Stomach (tissue), 19 donors: ENCODE measurements around the gene PIP4K2C. TPM values are rescaled to one million over a fixed set of nuclear protein-coding genes. Genes with fewer than 3 reads are reported as not detected.

ENCODE experiments used
- DNase-seq, 2 donors: peaks; one replicate each; pipeline versions ENCODE4 v3.0.0 to v3.0.0-alpha.2; 2013 to 2019
- H3K27ac ChIP-seq, 5 donors: fragments of 200-600 bp in 4 of 5; sonication (generic) in 4 of 5; one replicate each; pipeline ENCODE4 v1.5.1; 2013 to 2019; ENCODE audit warnings: mild to moderate bottlenecking in 1 of 5, moderate library complexity in 1 of 5
- H3K27me3 ChIP-seq, 3 donors: fragments of 200-600 bp; sonication (generic); one replicate each; pipeline ENCODE4 v1.5.1; 2017 to 2019; ENCODE audit warnings: mixed run types in 1 of 3
- H3K36me3 ChIP-seq, 4 donors: fragments of 200-600 bp; sonication (generic); 1 replicate in 3 of 4; 2 replicates in 1 of 4; pipeline ENCODE4 v1.5.1; 2016 to 2019
- H3K4me1 ChIP-seq, 4 donors: fragments of 200-600 bp; sonication (generic); one replicate each; pipeline ENCODE4 v1.5.1; 2016 to 2019
- H3K4me3 ChIP-seq, 4 donors: fragments of 200-600 bp; sonication (generic) in 3 of 4; one replicate each; pipeline ENCODE4 v1.5.1; 2016 to 2019; ENCODE audit warnings: mild to moderate bottlenecking in 1 of 4
- H3K9me3 ChIP-seq, 4 donors: fragments of 200-600 bp; sonication (generic); one replicate each; pipeline ENCODE4 v1.5.1; 2016 to 2019
- CTCF ChIP-seq, 7 experiments: fragments of 450-650 bp in 4 of 7; fragments of 200-600 bp in 3 of 7; sonication (generic) in 3 of 7; IDR thresholded peaks; one replicate each; pipeline ENCODE4 v1.5.1; 2016 to 2019; ENCODE audit warnings: antibody characterized with exemption in 7 of 7, control low read depth in 2 of 7, mild to moderate bottlenecking in 1 of 7
- EP300 ChIP-seq: sonication (generic); formaldehyde crosslinking; IDR thresholded peaks from one replicate; pipeline ENCODE4 v1.6.1; 2017; ENCODE audit warnings: antibody characterized with exemption
- POLR2A ChIP-seq, 4 donors: fragments of 450-650 bp; IDR thresholded peaks; one replicate each; pipeline ENCODE4 v1.6.1; 2016; ENCODE audit warnings: antibody characterized with exemption in 4 of 4, control low read depth in 2 of 4, mild to moderate bottlenecking in 1 of 4, moderate library complexity in 1 of 4
- POLR2AphosphoS5 ChIP-seq, 3 donors: sonication (generic); formaldehyde crosslinking; IDR thresholded peaks; one replicate each; pipeline ENCODE4 v1.6.1; 2016; ENCODE audit warnings: antibody characterized with exemption in 3 of 3
- WGBS, 5 donors: extraction: QIAGEN DNeasy Blood & Tissue Kit in 3 of 5; methylation state at CpG; one replicate each; pipeline versions ENCODE4 v1.1.5 to v1.1.7; 2013 to 2018; 5-methylcytosine and 5-hydroxymethylcytosine counted together
- intact Hi-C: fragments of 100-400 bp; cut with DNase I; formaldehyde crosslinking; loops from one replicate; pipeline ENCODE4 v1.15.1; 2023; ENCODE audit warnings: low total_unique reads
- long read RNA-seq, 10 donors: transcript quantifications; one replicate each; lab custom pipeline, GENCODE V29; 2026
- polyA plus RNA-seq, 3 donors: library from polyadenylated mRNA; stranded (reverse); fragments of 200-250 nt; gene quantifications; one replicate each; pipeline ENCODE4 v1.2.3, GENCODE V29; 2013
- total RNA-seq, 5 donors: library from RNA; depleted of rRNA; stranded (reverse); fragments of >200 nt; gene quantifications; one replicate each; pipeline versions ENCODE4 v1.1.0 to v1.2.3, GENCODE V29; 2014 to 2016
- donor health status: healthy with polysubstance abuse.
- donor health status: Bipolar disorder and iron deficiency.
- donor health status: healthy.

Gene PIP4K2C
- total RNA-seq = 100 to 1,000 TPM in 1 of 5 donors, 10 to 100 TPM in 4; 15.9 to 116 (median 46.1) TPM
- 10 to 100 TPM; 14.1 to 39.7 (median 20.1) TPM for polyA plus RNA-seq
- long read RNA-seq, donor 1, partial matches to known transcripts = 14 of 15 reads
- long read RNA-seq, donor 1, other reads (novel, unspliced or antisense) = 0 of 15 reads
- long read RNA-seq, donor 2, partial matches to known transcripts = 14 of 18 reads
- long read RNA-seq, donor 2, other reads (novel, unspliced or antisense) = 0 of 18 reads
- long read RNA-seq, donor 3, partial matches to known transcripts = 0 of 3 reads
- long read RNA-seq, donor 3, other reads (novel, unspliced or antisense) = 0 of 3 reads
- long read RNA-seq, donor 4 = 0 reads
- long read RNA-seq, donor 5, transcript PIP4K2C-201 (10 exons, 2,924 nt) = major isoform, 5 of 6 reads
- long read RNA-seq, donor 5, partial matches to known transcripts = 0 of 6 reads
- long read RNA-seq, donor 5, other reads (novel, unspliced or antisense) = 0 of 6 reads
- long read RNA-seq, donor 6, transcript PIP4K2C-201 (10 exons, 2,924 nt) = major isoform, 16 of 29 reads
- long read RNA-seq, donor 6, partial matches to known transcripts = 13 of 29 reads
- long read RNA-seq, donor 6, other reads (novel, unspliced or antisense) = 0 of 29 reads
- long read RNA-seq, donor 7, partial matches to known transcripts = 0 of 1 reads
- long read RNA-seq, donor 7, other reads (novel, unspliced or antisense) = 0 of 1 reads
- long read RNA-seq, donor 8, partial matches to known transcripts = 0 of 4 reads
- long read RNA-seq, donor 8, other reads (novel, unspliced or antisense) = 0 of 4 reads
- long read RNA-seq, donor 9, partial matches to known transcripts = 6 of 6 reads
- long read RNA-seq, donor 9, other reads (novel, unspliced or antisense) = 0 of 6 reads
- long read RNA-seq, donor 10, partial matches to known transcripts = 0 of 1 reads
- long read RNA-seq, donor 10, other reads (novel, unspliced or antisense) = 0 of 1 reads

GRCh38 chr12:57590864-57591781, at the start of gene PIP4K2C:
PIP4K2C (plus strand) TSS chr12:57591192; CDS start chr12:57591290, 98 bp downstream.
- intact Hi-C loops = no loop called here
- peaks cover 22 to 31% (median 26%) of the 10 kb centered on the region in 4 donors for H3K4me1 ChIP-seq
- peak within 1 kb of the TSS; percentile 70 to 88 (median 78) for H3K4me3 ChIP-seq
- 0 to 2% (median 1%) methylated on average over 40 to 69 of the region's 69 CpGs for WGBS, 5 donors
- peak within 1 kb of the TSS; percentile 82 to 90 (median 83) for H3K27ac ChIP-seq
- DNase-seq = peak; percentile 91 to 95
- H3K9me3 ChIP-seq = no peaks in the 10 kb centered on the region
- H3K27me3 ChIP-seq = peaks cover 0 to 4% (median 0%) of the 10 kb centered on the region in 3 donors
- peaks cover 2 to 24% (median 20%) of the 10 kb centered on the region in 4 donors for H3K36me3 ChIP-seq
- TF ChIP-seq EP300 (no peak), CTCF (IDR thresholded peaks at IDR 0.05) (no peak), POLR2AphosphoS5 (IDR thresholded peaks at IDR 0.05) (peak; percentile 34 to 83 (median 76)), POLR2A (IDR thresholded peaks at IDR 0.05) (peak in 1 of 4 donors; percentile 24)

- TF ChIP-seq POLR2AphosphoS5 (IDR thresholded peaks at IDR 0.05) (no peak), POLR2A (IDR thresholded peaks at IDR 0.05) (no peak), CTCF (IDR thresholded peaks at IDR 0.05) (no peak), EP300 (no peak)
- Histone ChIP-seq H3K27me3 (no peaks in the 10 kb centered on the region), H3K4me3 (no peak overlapping the region), H3K27ac (no peak overlapping the region), H3K4me1 (peaks cover 14 to 57% (median 25%) of the 10 kb centered on the region in 4 donors), H3K9me3 (no peaks in the 10 kb centered on the region), H3K36me3 (peaks cover 3 to 58% (median 52%) of the 10 kb centered on the region in 4 donors)
- no peak for DNase-seq
- intact Hi-C loops = no loop called here
- 70 to 89% (median 80%) methylated on average over 2 of the region's 2 CpGs for WGBS, 5 donors
Measured at GRCh38 chr12:57541717-57542116, 49.3 kb upstream of the PIP4K2C start.

- Histone ChIP-seq H3K4me3 (no peak overlapping the region), H3K27ac (no peak overlapping the region), H3K27me3 (peaks cover 0 to 8% (median 5%) of the 10 kb centered on the region in 3 donors), H3K36me3 (peaks cover 3 to 44% (median 40%) of the 10 kb centered on the region in 4 donors), H3K4me1 (peaks cover 14 to 54% (median 27%) of the 10 kb centered on the region in 4 donors), H3K9me3 (no peaks in the 10 kb centered on the region)
- intact Hi-C loops = no loop called here
- DNase-seq = no peak
- WGBS, 5 donors = 56 to 84% (median 77%) methylated on average over 2 of the region's 2 CpGs
- TF ChIP-seq POLR2A (IDR thresholded peaks at IDR 0.05) (no peak), CTCF (IDR thresholded peaks at IDR 0.05) (no peak), EP300 (no peak), POLR2AphosphoS5 (IDR thresholded peaks at IDR 0.05) (no peak)
Measured at GRCh38 chr12:57543581-57543980, 47.4 kb upstream of the PIP4K2C start.
